ENCODE results near the gene B4GALT2. TPM values are rescaled to one million over a fixed set of nuclear protein-coding genes. Genes with fewer than 3 reads are reported as not detected.

Gene B4GALT2
- total RNA-seq, 4 donors from 2014 or later, result 38.9 to 59.3 (median 48.3) TPM

DNA sequence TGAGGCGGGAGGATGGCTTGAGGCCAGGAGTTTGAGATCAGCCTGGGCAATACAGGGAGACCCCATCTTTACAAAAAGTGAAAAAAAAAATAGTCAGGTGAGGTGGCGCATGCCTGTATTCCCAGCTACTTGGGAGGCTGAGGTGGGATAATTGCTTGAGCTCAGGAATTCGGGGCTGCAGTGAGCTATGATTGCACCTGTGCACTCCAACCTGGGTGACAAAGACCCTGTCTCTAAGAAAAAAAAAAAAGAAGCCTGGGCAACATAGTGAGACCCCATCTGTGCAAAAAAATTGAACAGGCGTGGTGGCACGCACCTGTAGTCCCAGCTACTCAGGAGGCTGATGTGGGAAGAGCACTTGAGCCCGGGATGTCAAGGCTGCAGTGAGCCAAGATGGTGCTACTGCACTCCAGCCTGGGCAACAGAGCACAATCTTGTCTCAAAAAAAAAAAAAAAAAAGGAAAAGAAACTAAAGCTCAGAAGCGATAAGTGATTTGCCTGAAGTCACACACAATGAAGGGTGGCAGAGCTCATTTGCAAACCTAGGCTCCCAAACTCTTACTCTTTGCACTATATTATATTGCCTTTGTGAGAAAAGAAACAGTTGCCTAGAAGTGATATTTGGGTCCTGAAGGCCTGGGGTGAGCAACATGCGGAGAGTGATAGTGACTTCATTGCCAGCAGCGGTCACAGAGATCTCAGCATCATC is 14.3 kb downstream of the B4GALT2 start:
- Histone ChIP-seq H3K36me3 (peaks cover 0 to 14% (median 0%) of the 10 kb centered on the region in 3 donors), H3K27ac (peak overlapping the region in 1 of 4 donors; percentile 61), H3K4me1 (peaks cover 12 to 50% (median 20%) of the 10 kb centered on the region in 3 donors), H3K27me3 (no peaks in the 10 kb centered on the region), H3K9me3 (no peaks in the 10 kb centered on the region), H3K4me3 (no peak overlapping the region)
- intact Hi-C loops (cut with DNase I), result no loop called here
- WGBS, 2 donors, result 84 to 87% methylated on average over 9 of the region's 9 CpGs
- no peak for DNase-seq
- TF ChIP-seq POLR2A (IDR thresholded peaks at IDR 0.05), result no peak
- TF ChIP-seq, protein P1, sequence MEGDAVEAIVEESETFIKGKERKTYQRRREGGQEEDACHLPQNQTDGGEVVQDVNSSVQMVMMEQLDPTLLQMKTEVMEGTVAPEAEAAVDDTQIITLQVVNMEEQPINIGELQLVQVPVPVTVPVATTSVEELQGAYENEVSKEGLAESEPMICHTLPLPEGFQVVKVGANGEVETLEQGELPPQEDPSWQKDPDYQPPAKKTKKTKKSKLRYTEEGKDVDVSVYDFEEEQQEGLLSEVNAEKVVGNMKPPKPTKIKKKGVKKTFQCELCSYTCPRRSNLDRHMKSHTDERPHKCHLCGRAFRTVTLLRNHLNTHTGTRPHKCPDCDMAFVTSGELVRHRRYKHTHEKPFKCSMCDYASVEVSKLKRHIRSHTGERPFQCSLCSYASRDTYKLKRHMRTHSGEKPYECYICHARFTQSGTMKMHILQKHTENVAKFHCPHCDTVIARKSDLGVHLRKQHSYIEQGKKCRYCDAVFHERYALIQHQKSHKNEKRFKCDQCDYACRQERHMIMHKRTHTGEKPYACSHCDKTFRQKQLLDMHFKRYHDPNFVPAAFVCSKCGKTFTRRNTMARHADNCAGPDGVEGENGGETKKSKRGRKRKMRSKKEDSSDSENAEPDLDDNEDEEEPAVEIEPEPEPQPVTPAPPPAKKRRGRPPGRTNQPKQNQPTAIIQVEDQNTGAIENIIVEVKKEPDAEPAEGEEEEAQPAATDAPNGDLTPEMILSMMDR (IDR thresholded peaks at IDR 0.05), result no peak

- Histone ChIP-seq H3K4me3 (no peak overlapping the region), H3K27ac (peak overlapping the region in 1 of 4 donors; percentile 61), H3K9me3 (no peaks in the 10 kb centered on the region), H3K4me1 (peaks cover 12 to 52% (median 20%) of the 10 kb centered on the region in 3 donors), H3K27me3 (no peaks in the 10 kb centered on the region), H3K36me3 (peaks cover 0 to 21% (median 0%) of the 10 kb centered on the region in 3 donors)
- intact Hi-C loops (cut with DNase I), result no loop called here
- DNase-seq, result no peak
- WGBS, 2 donors, result 36 to 47% methylated on average over 6 to 7 of the region's 7 CpGs
- TF ChIP-seq POLR2A (IDR thresholded peaks at IDR 0.05), result no peak
- TF ChIP-seq, protein P1 (IDR thresholded peaks at IDR 0.05), result no peak
Measured at GRCh38 chr1:43994071-43994470, 15.1 kb downstream of the B4GALT2 start.

GRCh38 chr1:43994794-43995790 is 16.1 kb downstream of the B4GALT2 start:
- no peak for DNase-seq
- Histone ChIP-seq H3K27ac (no peak overlapping the region), H3K4me3 (no peak overlapping the region), H3K4me1 (peaks cover 12 to 56% (median 20%) of the 10 kb centered on the region in 3 donors), H3K36me3 (peaks cover 0 to 31% (median 0%) of the 10 kb centered on the region in 3 donors), H3K27me3 (no peaks in the 10 kb centered on the region), H3K9me3 (no peaks in the 10 kb centered on the region)
- WGBS, 2 donors, result 50 to 78% methylated on average over 3 to 6 of the region's 15 CpGs
- no peak for TF ChIP-seq POLR2A (IDR thresholded peaks at IDR 0.05)
- TF ChIP-seq, protein P1 (IDR thresholded peaks at IDR 0.05), result no peak
- intact Hi-C loops (cut with DNase I), result no loop called here

DNA sequence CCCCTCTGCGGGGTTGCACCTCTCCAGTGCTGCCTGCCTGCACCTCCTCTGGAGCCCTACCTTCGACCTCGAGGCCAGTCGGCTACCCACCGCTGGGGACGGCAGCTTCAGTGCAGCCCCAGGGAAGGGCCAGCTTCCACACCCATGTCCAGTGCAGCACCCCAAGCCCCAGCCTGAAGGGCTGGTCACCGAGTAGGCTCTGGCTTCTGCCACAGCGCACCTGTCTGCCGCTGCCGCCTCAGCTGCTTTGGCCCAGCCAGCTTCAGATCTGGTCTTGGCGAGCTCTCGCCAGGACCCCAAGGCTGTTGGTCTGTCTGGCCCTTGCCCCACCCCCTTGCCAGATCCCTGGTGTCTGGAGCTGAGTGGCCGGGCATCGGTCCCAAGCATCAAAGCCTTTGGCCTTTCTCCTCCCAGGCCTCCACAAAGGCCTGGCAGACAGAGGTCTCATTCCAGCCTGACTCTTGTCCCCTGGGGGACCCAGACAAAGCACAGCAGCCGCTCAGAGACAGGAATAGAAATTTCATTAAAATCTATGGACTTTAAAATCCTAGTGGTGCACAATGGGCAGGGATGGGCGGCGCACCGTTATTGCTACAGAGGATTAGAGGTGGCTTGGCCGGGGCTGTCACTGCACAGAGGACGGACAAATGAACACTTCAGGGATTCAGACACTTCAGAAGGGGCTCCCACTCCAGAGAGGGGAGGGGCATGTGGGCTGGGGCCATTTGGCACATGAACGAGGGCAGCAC is 17.1 kb downstream of the B4GALT2 start:
- TF ChIP-seq, protein P1 (IDR thresholded peaks at IDR 0.05), result no peak
- TF ChIP-seq POLR2A (IDR thresholded peaks at IDR 0.05), result no peak
- H3K9me3 ChIP-seq, result no peaks in the 10 kb centered on the region
- peaks cover 7 to 47% (median 12%) of the 10 kb centered on the region in 3 donors for H3K4me1 ChIP-seq
- no peak for DNase-seq
- peak overlapping the region in 1 of 4 donors; percentile 16 for H3K27ac ChIP-seq
- peaks cover 0 to 42% (median 0%) of the 10 kb centered on the region in 3 donors for H3K36me3 ChIP-seq
- 55 to 83% methylated on average over 5 to 14 of the region's 21 CpGs for WGBS, 2 donors
- H3K27me3 ChIP-seq, result no peaks in the 10 kb centered on the region
- intact Hi-C loops (cut with DNase I), result no loop called here
- H3K4me3 ChIP-seq, result no peak overlapping the region
